ENCODE measurements around the gene BCL2L1. TPM values are rescaled to one million over a fixed set of nuclear protein-coding genes. Genes with fewer than 3 reads are reported as not detected.
"Not testable (repeated sequence)": the region's sequence is repeated elsewhere in the genome, so short reads cannot be mapped to it uniquely, and the experiment has no call there.

BCL2L1 gene
- total RNA-seq, 1 donor from 2014 or later, result 38.1 TPM

- DNase-seq (ENCODE audit: low read depth in 2 of 2), result peak; percentile 32 to 78
These were observed 60.9 kb downstream of the BCL2L1 start for GRCh38 chr20:31661625-31662371.

GRCh38 chr20:31654534-31654933 lies 68.1 kb downstream of the BCL2L1 start:
- DNase-seq (ENCODE audit: low read depth in 2 of 2), result no peak

GRCh38 chr20:31653561-31653960 lies 69.1 kb downstream of the BCL2L1 start:
- DNase-seq (ENCODE audit: low read depth in 2 of 2), result no peak

GRCh38 chr20:31652917-31653396 lies 69.7 kb downstream of the BCL2L1 start:
- DNase-seq (ENCODE audit: low read depth in 2 of 2), result peak; percentile 29 to 32

GRCh38 chr20:31648104-31648503 lies 74.6 kb downstream of the BCL2L1 start:
- not testable (repeated sequence) for DNase-seq (ENCODE audit: low read depth in 2 of 2)

- DNase-seq (ENCODE audit: low read depth in 2 of 2), result no peak
These were observed 78.0 kb downstream of the BCL2L1 start for GRCh38 chr20:31644701-31645100.

GRCh38 chr20:31643522-31643921 lies 79.1 kb downstream of the BCL2L1 start:
- DNase-seq (ENCODE audit: low read depth in 2 of 2), result no peak

- no peak for DNase-seq (ENCODE audit: low read depth in 2 of 2)
These were observed 79.8 kb downstream of the BCL2L1 start for GRCh38 chr20:31642837-31643236.

- no peak for DNase-seq (ENCODE audit: low read depth in 2 of 2)
These were observed 81.3 kb downstream of the BCL2L1 start for GRCh38 chr20:31641391-31641790.

- DNase-seq (ENCODE audit: low read depth in 2 of 2), result no peak
These were observed 82.4 kb downstream of the BCL2L1 start for GRCh38 chr20:31640259-31640658.

- DNase-seq (ENCODE audit: low read depth in 2 of 2), result no peak
These were observed 83.9 kb downstream of the BCL2L1 start for GRCh38 chr20:31638816-31639215.

- DNase-seq (ENCODE audit: low read depth in 2 of 2), result no peak
These were observed 84.4 kb downstream of the BCL2L1 start for GRCh38 chr20:31638317-31638716.

- DNase-seq (ENCODE audit: low read depth in 2 of 2), result no peak
These were observed 85.0 kb downstream of the BCL2L1 start, which contains the start of gene COX4I2 for GRCh38 chr20:31637660-31638059. TSS of gene COX4I2 (plus strand) at chr20:31637912. CDS start at chr20:31639018, 1,106 bp downstream.

GRCh38 chr20:31633339-31633914 lies 89.2 kb downstream of the BCL2L1 start:
- no peak for DNase-seq (ENCODE audit: low read depth in 2 of 2)

GRCh38 chr20:31632548-31633338 lies 89.9 kb downstream of the BCL2L1 start:
- DNase-seq (ENCODE audit: low read depth in 2 of 2), result no peak

GRCh38 chr20:31630187-31630790 lies 92.4 kb downstream of the BCL2L1 start:
- DNase-seq (ENCODE audit: low read depth in 2 of 2), result no peak

- DNase-seq (ENCODE audit: low read depth in 2 of 2), result not testable (repeated sequence)
These were observed 94.6 kb downstream of the BCL2L1 start for GRCh38 chr20:31628057-31628456.

GRCh38 chr20:31626534-31626933 lies 96.1 kb downstream of the BCL2L1 start:
- not testable (repeated sequence) for DNase-seq (ENCODE audit: low read depth in 2 of 2)

- DNase-seq (ENCODE audit: low read depth in 2 of 2), result not testable (repeated sequence)
These were observed 99.6 kb downstream of the BCL2L1 start for GRCh38 chr20:31623123-31623505.

GRCh38 chr20:31620246-31620645 lies 102.4 kb downstream of the BCL2L1 start:
- DNase-seq (ENCODE audit: low read depth in 2 of 2), result no peak

GRCh38 chr20:31617432-31618104 lies 105.1 kb downstream of the BCL2L1 start:
- DNase-seq (ENCODE audit: low read depth in 2 of 2), result no peak
